Hippocampal formation (tissue), 2 donors: Measurements from ENCODE around the gene GRAP2.

Experiments used
- DNase-seq, 2 donors: peaks; one replicate each; lab custom pipeline; 2025; lab: John Stamatoyannopoulos, UW

GRAP2 gene

DNA sequence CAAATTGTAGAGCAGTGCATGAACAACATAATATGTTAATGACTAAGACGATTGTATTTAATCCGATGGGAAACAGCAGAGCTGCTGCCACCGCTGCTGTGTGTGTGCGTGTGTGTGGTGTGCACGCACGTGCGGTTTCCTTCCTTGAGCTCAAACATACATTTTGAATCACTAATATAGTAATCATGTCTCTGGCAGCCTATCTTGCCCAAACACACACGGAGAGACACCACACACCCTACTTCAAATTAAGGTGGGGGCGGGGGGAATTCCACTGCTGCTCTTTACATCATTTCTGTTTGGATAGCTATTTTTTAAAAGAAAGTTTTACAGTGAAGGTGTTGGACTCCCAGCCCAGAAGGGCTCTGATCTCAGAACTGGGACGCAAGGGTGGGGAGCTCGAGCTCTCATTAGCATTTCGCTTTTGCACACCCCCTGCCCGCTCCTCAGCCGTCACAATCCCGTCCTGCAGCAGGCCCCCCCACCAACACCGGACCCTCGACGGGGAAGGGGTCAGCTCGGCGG, 93.2 kb downstream of the GRAP2 start:
- DNase-seq, result no peak

DNA sequence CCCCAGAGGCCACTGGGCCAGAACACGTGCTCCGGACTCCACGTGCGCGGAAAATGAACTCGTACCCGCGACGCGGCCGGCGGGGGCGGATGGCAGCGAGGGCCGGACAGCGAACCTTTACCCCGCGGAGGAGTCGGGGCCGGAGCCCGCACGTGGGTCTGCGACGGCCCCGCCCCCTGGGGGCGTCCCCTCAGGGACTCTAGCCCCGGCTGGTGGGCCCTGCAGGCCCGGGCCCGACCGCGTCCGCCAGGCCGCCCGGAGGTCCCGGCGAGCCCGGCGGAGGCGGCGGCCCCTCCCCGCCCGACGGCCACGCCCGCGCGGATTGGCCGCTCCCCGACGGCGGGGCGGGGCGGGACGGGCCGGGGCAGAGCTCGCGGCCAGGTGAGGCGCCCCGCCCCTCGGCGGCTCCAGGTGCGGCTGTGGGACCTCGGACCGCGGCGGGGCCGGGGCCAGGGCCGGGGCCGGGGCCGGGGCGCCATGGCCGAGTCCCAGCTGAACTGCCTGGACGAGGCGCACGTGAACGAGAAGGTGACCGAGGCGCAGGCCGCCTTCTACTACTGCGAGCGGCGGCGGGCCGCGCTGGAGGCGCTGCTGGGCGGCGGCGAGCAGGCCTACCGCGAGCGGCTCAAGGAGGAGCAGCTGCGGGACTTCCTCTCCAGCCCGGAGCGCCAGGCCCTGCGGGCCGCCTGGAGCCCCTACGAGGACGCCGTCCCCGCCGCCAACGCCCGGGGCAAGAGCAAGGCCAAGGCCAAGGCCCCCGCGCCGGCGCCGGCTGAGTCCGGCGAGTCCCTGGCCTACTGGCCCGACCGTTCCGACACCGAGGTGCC, 93.9 kb downstream of the GRAP2 start, which contains the start of gene FAM83F:
FAM83F (plus strand) TSS at position 389 of the 827 bp plus-strand sequence; CDS start at position 478, 89 bp downstream.
- no peak for DNase-seq

DNA sequence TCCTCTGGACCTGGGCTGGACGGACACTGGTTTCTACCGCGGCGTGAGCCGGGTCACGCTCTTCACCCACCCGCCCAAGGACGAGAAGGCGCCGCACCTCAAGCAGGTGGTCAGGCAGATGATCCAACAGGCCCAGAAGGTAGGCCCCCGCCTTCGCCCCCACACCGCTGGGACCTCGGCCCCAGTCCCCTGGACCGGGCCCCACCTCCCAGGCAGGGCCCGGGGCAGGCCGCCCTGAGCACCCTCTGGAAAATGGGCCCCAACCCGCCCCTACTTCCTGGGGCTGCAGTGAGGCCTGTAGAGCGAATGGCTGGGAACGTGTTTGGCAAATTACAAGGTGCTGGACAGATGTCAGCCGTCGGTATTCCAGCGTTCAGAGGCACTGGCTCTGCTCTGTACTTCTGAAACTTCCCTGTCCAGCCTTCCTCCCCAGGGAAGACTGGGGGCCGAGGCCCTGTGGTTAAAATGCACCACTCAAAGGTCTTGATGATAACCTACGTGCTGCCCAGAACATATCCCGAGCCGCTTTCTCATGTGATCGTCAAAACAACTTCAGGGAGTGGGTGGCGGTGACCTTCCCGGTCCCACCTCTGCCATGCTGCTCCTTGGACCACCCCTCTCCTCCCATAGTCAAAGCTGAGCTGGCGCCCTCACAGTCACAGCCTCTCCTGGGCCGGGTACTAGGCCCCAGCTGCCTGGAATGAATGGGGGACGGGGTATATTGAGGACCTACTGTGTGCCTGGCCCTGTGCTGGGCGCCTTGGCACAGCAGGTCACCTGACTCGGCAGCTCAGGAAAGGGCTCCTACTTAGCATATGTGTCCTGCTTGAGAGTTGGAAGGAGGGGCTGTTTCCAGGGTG, 94.7 kb downstream of the GRAP2 start:
- DNase-seq, result no peak

DNA sequence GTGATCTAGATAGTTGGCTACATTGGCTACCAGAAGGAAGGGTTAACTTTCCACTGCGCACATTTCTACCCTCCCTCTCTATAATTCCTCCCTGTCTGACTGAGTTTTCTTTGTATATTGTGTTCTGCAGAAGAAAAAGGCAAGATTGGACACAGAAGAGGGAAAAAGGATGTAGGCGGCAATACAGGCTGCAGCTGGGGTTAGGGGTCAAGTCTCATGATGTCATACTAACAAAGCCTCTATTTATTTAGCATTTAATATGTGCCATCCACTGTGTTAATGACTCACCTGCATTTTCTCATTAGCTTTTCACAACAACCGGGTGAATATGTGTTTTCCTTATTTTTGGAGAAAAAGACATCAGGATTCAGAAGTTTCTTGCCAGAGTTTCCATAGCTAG, 95.8 kb downstream of the GRAP2 start:
- DNase-seq, result no peak

DNA sequence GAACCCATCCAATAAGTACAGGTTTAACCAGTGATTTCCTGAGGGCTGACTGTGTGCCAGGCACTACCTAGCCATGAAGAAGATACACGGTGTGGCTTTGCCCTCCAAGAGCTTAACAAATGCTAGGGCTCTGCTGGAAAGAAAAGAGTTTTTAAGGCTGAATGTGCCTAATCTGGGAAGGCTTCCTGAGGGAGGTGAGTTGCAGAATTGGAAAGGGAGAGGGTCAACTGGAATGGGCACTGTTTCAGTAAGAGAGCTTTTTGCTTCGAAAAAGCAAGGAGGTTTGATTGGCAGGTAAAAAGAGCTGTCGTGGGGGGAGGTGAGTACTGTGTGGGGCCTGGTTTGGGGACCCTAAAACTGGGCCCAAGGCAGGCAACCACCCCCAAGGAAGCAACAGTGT, 96.5 kb downstream of the GRAP2 start:
- no peak for DNase-seq

DNA sequence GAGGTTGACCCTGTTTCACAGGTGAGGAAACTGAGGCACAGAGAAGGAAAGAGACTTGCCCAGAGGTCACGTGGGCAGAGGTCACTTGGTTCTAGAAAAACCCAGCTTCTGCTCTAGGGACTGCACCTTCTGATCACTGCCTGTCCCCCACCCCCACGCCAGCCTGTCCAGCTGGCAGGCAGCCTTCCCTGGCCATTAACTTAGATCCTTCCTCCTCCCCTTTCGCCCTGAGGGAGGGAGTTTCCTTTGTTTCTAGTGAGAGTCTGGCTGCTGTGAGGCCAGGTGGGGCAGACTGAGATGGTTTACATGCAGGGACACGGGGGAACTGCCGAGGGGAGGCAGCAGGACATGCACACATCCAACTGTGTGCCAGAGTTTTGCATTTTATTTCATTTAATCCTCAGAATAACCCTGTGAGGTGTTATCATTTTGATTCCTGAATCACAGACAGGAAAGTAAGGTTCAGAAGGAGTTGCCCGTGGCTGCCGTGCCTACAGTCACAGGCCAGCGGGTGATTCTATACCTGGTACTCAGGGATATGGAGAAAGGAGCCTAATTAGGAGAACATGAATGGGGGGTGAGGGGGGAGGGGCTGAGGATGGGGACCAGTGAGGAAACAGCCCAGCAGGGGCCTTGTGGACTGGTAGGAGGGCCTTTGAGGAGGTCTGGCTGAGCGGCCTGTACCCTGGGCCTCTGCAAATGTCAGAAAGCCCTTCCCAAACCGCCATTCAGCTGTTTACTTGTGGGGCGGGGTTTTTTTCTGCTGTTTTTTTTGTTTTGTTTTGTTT, 97.2 kb downstream of the GRAP2 start:
- no peak for DNase-seq

DNA sequence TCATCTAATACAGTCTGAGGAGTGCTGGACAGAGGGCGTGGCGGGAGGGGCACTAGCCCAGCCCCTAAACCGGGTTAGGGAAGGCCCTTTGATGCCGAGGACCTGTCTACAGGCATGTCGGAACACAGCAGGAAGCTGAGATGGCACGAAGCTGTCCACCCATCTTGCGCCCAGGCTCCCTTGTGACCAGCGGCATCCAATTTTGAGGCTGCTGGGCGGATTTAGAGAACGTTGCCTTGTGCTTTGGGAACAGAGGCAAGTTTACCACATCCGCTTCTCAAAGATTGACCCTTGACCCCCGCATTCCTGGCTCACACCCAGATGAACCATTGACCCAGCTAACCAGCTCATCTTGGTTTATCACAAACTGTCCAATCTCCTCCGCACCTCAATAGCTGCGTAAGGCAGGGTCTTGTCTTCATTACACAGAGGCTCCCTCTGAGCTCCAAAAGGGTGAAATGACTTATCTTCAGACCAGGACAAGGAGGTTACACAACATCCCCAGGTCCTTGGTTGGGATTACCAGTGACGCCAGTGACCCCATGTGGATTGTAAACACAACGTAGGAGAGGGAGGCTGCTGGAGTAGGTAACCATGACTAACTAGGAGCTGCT, 98.4 kb downstream of the GRAP2 start:
- no peak for DNase-seq

DNA sequence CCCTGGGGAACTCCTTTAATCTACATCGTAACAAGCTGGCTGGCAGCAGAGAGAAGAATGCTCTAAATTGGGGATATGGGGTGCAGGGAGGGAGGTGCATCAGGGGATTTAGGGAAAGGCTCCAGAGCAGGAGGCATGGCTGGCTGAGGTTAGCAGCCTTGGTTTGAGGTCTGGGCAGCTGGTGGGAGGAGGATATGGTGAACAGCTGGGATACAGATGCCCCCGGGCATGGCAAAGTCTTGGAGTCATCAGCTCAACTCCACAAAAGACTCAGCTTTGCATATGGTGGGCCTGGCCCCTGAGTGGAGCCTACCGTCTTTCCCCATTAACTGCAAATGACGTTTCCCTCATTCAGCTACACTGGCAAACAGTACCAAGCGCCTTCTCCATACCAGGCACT, 99.3 kb downstream of the GRAP2 start:
- DNase-seq, result no peak

DNA sequence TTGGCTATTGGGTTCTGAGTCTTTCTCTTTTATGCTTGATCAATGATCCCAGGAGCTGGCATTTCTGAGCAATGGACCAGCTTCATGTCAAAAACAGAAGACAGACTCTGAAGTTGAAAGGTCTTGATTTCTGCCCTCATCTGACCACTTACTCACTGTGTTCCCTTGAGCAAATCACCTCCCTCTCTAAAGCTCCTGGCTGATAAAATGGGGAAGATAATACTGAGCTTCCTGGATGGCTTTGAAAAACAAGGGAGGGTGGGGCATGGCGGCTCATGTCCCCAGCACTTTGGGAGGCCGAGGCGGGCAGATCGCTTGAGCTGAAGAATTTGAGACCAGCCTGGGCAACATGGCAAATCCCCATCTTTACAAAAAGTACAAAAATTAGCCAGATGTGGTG, 100.2 kb downstream of the GRAP2 start:
- DNase-seq, result no peak

DNA sequence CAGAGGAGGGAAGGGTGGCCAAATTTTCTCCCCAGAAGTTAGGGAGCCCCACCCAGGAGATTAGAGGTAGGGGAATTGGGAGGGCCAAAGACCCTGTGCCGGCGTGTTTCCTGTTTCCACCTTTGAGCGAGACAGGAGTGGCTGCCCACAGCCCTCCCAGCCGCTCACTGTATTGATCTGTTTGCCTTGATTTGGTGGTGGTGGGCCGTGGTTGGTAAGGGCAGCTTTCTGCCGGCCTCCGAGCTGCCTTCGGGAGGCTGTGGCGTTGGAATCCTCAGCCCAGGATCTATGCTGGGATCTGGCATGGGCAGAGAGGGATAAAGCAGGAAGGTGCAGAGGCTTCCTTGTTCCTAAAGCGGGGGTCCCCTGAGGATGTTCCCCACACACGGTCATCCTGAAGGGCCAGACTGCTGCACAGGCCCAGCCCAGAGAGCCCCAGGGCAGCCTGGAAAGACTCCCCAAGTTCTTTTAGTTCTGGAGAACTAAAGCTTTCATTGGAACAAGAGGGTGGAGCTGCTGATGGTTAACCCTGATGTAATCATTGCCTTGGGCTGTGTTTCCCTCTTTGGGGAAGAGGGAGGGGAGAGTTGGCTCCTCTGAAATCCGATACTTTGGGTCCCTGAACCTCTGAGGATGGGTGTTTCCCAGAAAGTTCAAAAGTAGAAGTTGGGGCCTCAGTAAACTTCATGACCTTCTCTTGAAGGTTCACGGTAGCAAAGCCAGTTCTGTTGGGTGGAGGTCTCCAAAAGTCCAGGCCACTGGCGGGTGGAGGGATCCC, 101.1 kb downstream of the GRAP2 start:
- no peak for DNase-seq

DNA sequence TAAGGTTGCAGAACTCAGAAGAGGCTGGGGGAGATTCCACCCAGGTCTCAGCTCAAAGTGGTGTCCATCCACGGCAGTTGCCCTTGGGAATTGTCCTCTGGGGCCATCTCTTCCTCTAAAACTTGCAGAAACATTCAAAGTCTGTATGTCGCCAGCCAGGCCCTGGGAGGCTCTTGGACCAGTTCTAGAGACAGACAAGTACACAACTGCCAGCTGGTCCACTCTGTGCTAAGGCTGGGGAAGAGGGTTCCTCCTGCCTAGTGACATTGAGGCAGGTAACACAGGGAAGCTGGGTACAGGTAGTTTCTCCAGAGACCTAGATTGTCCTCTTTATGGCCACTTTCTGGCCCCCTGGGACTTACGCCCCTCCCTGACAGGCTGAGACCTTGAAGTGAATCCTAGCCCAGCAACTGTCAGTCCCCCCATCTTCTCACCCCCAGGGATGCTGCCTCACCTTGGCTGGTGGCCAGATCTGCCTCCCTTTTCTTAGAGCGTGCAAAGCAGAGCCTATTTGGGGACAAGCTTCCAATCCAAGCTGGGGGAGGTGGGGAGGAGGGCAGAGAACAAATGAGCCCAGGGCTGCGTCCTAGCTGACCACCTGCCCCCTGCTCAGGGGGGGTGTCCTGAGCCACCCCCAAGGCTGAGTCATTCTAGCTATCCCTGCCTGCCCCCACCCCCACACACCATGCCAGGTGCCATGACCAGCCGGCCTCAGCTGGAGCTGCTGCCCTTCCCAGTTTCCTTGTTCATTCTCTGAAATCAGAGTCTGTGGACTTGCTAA, 102.2 kb downstream of the GRAP2 start:
- DNase-seq, result no peak

DNA sequence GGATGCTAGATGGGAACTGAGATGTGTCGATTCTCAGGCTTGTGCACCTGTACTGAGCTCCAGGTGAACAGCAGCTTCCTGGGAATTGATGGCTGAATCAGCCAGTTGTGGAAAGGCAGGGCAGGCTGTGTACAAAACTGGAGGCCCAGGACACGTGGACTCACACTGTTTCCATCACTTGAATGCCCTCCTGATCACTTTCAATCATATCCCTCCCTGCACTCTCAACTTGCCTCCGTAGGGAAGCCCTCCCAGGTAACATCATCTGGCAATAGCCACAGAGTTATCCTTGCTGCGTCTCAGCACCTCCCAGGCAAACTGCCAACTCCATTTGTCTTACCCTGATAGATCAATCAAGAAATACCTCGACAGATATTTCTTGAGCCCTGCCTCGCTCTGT, 104.0 kb downstream of the GRAP2 start:
- no peak for DNase-seq

DNA sequence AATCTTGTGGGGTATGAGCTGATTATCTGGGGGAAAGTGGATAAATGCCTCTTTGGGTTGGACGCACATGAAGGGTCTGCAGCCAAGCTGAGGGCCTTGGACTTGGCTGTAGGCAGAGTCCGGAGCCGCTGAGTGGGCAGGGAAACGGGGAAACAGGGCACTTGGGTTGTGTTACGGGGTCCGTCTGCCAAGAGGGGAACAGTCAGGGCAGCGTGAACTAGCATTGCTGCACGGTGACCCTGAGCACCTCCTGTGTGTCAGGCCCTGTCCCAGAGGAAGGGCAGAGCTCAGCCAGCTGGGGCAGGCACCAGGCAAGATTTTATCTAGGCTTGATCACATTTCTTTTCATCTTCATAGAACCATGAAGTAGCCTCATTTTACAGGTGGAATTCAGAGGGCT, 105.8 kb downstream of the GRAP2 start:
- DNase-seq, result no peak

DNA sequence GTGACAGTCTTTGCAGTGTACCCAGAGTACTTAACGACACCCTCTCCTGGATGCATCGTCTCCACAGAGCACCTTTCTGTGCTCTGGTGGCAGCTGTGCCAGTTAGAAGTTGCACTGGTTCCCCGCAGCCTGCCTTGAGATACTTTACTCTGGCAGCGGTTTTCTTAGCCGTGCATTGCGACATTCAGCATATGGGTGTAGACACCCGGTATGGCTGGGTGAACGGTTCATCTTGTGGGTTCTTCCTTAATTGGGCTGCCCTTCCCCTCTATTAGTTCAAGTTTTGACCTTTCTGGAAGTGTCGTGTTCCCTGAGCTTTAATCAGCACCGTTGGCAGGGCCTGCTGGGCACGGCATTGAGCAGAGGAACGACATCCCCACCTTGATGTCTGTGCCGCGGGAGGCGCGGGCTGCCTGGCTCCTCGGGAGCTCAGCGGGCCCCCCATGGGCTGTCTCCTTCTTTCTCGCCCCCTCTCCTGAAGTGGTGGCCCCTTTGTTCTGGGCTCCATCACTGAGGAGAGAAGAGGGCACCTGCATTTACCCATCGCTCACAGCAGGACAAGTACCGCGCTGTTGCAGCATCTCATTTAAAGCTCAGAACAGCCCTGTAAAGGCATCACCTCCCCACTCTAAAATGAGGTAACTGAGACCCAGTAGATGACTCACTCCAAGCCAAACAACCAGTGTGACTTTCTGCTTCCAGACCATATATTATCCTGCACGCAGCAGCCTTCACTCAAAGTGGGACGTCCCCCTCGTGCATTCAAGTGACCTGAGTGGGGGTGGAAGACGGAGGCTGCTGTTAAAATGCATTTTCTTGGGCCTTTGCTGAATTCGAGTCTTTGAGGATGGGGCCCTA, 107.2 kb downstream of the GRAP2 start:
- no peak for DNase-seq

DNA sequence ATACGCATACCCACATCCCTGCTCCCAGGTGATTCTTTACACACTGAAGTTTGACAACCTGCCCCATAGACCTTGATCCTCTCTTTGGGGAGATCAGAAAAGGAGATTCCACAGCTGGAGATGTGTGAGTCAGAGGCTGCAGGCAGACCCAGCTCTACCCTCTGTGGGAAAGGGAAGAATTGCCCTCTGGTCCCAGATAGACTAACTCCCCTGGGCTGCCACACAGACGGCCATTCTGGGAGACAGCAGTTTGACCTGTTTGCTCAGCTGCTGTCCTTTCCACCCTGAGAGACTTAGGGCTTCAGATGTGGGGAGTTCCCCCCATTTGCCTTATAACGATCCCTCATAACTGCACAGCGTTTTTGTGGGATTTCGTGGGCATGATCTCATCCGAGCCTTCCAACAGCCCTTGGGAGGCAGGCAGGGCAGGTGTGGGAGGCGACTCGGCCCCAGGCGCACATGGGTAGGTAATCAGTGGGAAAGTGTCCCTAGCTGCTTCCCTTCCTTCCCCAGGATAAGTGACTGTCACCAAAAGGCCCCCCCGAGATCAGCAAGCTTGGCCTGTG, 107.9 kb downstream of the GRAP2 start:
- DNase-seq, result no peak

DNA sequence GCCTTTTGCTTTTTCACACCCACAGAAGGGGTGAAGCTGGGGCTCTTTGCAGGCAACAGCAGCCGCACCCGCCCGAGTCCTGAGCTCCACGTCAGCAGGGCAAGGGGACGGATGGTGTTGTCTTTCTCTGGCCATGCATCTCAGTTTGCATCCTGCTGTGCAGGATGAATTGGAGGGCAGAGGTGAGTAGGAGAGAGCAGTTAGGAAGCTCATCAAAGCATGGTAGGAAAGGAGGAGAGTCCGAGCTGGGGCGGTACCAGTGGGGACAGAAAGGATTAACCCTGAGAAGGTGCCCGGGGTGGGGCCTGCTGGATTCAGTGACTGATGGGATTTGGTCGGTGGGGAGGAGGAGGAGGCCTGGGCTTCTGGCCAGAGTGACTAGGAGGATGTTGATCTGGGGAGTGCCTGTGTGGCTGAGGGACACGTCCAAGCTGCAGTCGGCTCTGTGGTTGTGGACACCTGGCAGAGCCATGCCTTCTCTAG, 108.4 kb downstream of the GRAP2 start:
- DNase-seq, result no peak

DNA sequence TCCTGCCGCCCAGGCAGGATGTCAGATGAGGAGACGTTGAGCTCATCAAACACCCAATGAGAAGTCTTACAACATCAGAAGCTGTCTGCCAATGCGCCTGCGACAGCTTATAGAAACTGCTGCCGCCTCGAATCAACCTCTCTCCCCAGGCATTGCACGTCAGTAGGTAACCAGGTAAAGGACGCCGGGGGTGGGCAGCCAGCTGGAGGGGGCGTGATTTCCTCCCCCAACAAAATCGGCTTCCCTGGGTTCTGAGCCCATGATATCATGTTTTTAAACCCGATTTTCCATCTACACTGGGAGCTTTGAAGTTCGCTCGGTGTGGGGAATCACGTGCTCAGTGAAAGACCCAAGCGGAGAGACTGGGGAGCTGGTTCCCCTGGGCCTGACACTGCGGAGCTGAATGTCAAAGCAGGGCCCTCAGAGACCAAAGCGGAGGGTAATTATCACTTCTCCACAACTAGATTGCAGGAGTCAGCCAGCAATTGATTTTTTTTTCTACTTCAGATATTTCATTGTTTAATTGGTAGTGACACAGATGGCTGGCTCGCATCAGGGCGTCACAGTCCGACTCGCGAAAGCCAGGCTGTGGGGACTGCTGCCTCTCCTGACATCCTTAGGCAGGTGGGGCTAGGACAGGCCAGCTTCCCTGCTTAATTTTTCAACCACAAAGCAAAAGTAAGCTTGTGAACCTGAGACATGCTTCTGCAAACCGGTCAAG, 109.2 kb downstream of the GRAP2 start:
- DNase-seq, result no peak

DNA sequence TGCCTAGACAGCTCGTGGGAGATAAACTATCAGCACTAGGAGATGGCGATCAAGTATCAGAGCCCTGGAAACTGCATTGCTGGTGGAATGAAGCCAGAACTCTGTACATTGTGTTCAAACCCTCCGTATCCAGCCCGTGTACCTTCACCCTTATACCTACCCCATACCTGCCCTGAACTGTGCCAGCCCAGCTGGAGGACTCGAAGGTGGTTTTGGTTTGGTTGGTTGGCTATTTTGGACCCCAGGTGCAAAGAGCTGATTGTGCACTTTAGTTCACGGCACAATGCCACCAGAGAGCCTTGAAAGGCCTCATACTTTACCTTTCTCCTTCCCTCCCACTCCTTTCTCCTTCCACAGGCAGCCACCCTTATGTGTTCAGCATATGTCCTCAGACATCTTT, 109.9 kb downstream of the GRAP2 start:
- DNase-seq, result no peak
